ENCODE data around the gene NUBP2.

NUBP2 gene

DNA sequence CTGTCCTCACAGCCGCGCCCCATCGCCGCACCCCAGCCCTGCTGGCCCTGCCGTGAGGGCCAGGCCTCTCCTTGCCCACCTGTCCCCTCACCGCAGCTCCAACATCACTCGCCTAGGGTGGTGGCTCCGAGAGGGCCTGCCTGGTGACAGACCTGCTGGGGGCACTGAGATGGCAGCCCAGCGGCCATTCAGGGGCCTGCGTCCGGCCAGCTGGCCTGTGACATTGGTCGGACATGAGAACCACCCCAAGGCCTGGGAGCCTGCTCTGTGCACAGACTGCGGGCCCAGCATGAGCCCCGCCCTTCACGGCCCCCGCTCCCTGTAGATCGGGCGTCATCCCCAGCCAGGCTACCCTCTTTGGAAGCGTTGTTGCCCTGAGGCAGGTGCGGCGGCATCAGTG is 23.2 kb upstream of the NUBP2 start:
- DNase-seq = no peak

DNA sequence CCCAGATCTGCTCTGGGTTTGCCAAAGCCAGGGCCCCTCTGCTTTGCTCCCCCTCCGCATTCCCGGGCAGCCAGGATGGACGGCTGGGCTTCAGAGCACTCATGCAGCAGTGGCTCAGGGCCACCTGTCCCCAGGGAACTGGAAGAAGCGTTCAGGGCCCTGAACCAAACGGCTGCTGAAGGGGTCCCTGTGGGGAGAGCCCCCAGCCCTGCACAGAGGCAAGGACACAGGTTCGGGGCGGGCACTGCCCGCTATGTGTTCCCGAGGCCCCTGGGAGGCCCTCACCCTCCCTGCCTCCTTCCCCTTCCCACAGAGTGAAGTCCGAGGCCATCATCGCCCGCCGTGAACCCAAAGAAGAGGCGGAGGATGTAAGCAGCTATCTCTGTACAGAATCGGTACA is 21.8 kb upstream of the NUBP2 start:
- no peak for DNase-seq

DNA sequence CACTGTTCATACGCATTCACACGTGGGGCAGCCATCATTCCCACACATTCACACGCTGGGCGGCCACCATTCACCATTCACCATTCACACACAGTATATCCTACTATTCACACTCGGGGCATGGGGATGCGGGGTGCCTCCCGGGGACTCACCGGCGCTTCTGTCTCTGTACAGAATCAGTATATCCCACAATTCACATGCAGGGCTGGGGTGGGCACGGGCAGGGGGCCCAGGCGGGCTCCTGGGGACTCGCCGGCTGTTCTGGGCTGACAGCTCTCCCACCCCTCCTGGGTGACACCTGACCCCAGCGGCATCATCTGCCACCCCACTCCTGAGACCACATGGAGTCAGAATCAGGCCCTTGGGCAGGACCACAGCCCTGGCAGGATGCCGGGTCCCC is 21.0 kb upstream of the NUBP2 start:
- no peak for DNase-seq

DNA sequence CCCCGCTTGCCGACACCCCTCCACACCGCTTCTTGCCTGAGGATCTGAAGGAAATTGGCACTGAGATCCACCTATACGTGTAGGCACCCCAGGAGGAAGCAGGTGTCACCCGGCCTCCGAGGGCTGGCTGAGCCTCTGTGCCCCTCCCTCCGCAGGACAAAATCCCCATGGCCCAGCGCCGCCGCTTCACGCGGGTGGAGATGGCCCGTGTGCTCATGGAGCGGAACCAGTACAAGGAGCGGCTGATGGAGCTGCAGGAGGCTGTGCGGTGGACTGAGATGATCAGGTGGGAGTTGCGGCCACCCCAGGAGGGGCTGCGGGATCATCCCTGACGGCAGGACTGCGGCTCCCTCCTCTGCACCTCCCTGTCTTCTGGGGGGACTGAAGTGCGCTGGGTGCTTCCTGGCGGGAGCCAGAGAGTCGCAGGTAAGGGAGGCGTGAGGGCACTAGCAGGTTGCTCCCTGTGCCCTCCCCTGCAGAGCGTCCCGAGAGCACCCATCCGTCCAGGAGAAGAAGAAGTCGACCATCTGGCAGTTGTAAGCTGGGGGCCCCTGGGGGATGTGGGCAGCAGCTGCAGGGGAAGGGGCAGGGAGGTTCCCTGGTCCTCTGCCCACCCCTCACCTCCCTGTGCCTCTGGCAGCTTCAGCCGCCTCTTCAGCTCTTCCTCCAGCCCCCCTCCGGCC is 20.4 kb upstream of the NUBP2 start:
- DNase-seq = no peak

DNA sequence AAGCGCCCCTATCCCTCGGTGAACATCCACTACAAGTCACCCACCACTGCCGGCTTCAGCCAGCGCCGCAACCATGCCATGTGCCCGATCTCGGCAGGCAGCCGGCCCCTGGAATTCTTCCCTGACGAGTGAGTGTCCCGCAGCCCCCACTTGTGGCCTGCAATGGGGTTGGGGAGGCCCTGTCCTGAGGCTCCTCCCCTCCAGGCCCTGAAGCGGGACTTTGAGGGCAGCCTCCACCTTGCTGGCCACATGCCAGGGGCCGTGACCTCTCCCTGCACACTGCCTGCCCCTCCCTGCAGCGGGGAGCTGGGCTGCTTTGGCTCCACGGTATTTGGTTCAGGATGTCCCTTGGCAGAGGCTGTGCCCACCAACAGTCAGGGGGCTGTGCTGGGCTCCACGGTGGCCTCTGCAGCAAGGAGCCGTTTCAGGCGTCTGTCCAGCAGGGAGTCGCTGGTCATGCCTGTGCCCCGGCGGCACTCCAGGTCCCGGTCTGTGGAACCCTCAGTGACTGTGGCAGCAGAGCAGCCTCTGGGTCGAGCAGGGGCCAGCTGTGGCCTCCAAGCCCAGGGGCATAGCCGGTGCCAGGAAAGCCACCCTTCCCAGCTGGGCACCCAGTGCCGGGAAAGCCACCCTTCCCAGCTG is 19.8 kb upstream of the NUBP2 start:
- no peak for DNase-seq

DNA sequence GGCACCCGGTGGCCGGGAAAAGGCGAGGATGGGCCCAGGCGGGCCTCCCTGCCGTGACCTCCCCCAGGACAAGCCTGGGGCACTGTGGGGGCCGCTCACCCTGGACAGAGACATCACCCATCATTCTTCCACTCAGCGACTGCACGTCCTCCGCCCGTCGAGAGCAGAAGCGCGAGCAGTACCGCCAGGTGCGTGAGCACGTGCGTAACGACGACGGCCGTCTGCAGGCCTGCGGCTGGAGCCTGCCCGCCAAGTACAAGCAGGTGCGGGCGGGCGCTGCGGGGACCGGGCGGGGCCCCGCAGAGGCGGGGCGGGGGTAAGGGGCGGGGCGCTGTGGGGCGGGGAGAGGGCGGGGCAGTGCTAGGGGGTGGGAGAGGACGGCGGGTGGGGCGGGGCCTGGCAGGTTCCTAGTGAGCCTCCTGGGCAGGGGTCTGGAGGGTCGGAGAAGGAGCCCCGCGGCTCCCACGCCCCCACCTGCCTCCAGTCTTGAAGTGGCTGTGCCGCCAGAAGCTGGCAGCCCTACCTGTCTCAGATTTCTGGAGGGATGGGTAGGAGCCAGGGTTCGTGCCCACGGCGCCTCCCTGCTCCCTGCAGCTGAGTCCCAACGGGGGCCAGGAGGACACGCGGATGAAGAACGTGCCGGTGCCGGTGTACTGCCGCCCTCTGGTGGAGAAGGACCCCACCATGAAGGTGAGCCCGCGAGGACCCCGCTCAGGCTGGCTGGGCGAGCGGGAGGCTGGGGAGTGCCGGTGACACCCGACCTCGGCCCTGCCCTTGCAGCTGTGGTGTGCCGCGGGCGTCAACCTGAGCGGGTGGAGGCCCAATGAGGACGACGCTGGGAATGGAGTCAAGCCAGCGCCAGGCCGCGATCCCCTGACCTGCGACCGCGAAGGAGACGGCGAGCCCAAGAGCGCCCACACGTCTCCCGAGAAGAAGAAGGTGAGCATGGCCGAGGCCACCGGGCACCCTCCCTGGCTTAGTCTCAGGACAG is 18.9 kb upstream of the NUBP2 start:
- DNase-seq = no peak

DNA sequence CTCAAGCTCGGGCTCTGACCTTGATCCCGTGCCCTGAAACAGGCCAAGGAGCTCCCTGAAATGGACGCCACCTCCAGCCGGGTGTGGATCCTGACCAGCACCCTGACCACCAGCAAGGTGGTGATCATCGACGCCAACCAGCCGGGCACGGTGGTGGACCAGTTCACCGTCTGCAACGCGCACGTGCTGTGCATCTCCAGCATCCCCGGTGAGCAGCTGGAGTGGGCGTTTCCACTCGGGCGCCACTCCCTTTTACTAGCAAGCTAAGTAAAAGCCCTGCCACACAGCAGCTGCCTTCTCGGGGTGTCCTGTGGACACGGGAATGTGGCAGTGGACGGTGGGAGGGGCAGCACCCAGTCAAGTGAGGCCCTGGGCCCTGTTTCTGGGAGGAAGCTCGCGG is 17.8 kb upstream of the NUBP2 start:
- DNase-seq = no peak

DNA sequence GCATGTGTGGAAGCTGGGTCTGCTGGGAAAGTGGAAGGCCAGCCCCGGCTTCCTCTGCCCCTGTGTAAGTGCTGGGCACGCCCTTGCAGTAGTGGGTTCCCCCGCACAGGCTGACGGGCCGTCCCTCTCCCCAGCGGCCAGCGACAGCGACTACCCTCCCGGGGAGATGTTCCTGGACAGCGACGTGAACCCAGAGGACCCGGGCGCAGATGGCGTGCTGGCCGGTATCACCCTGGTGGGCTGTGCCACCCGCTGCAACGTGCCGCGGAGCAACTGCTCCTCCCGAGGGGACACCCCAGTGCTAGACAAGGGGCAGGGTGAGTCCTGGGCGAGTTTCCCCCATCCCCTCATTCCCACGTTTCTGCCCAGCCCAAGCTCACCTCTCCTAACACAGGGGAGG is 16.9 kb upstream of the NUBP2 start:
- no peak for DNase-seq

DNA sequence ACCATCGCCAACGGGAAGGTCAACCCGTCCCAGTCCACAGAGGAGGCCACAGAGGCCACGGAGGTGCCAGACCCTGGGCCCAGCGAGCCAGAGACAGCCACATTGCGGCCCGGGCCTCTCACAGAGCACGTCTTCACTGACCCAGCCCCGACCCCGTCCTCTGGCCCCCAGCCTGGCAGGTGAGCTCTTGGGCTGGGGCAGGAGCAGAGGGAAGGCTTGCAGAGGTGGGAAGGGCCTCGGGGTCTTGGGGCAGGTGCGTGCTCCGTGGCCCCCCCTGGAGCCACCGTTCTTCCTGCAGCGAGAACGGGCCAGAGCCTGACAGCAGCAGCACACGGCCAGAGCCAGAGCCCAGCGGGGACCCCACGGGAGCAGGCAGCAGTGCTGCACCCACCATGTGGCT is 16.5 kb upstream of the NUBP2 start:
- DNase-seq = no peak

DNA sequence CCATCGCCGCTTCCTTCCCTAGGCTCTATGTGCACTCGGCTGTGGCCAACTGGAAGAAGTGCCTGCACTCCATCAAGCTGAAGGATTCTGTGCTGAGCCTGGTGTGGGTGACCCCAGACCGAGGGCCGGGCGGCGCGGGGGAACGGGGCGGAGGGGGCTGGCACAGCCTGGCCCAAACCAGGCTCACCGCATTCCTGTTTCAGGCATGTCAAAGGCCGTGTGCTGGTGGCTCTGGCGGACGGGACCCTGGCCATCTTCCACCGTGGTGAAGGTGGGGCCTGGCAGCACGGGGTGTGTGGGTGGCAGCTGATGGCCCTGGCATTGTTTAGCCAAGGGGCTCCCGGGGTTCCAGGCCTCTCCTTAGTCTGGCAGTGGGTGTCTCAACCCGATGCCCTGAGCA is 16.1 kb upstream of the NUBP2 start:
- DNase-seq = no peak

DNA sequence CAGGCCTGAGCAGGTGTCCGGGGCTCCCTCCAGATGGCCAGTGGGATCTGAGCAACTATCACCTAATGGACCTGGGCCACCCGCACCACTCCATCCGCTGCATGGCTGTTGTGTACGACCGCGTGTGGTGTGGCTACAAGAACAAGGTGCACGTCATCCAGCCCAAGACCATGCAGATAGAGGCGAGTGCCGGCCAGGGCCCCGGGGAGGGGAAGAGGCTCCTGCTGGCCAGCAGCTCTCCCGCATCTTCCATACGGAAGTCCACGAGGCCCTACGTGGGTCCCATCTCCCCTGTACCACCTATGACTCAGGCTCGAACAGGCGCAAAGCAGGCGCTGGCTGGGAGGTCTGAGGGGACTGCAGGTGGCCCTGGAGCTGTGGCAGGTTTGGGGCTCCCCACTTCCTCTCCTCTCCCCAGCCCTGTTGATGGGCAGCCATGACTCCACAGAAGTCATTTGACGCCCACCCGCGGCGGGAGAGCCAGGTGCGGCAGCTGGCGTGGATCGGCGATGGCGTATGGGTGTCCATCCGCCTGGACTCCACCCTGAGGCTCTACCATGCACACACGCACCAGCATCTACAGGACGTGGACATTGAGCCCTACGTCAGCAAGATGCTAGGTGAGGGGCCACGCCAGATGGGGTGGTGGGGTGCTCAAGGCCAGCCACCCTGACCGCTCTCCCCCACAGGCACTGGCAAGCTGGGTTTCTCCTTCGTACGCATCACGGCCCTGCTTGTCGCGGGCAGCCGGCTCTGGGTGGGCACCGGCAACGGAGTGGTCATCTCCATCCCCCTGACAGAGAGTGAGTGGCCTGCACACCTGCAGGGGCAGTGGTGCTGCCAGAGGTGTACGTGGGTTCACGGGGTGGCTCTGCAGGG is 15.4 kb upstream of the NUBP2 start:
- DNase-seq = no peak

DNA sequence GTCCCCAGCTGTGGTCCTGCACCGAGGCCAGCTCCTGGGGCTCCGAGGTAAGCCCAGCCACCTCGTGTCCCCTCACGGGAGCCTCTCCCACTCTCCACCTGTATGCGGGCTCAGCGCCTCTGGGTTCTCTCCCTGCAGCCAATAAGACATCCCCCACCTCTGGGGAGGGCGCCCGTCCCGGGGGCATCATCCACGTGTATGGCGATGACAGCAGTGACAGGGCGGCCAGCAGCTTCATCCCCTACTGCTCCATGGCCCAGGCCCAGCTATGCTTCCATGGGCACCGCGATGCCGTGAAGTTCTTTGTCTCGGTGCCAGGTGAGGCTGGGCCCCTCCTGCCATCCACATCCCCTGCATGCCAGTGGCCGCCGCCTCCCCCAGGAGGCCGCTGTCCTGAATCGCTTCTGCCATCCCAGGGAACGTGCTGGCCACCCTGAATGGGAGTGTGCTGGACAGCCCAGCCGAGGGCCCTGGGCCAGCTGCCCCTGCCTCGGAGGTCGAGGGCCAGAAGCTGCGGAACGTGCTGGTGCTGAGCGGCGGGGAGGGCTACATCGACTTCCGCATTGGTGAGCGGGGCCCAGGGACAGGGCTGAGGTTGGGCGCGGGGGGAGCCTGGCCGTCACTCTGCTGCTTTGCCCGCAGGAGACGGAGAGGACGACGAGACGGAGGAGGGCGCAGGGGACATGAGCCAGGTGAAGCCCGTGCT is 14.5 kb upstream of the NUBP2 start:
- no peak for DNase-seq

DNA sequence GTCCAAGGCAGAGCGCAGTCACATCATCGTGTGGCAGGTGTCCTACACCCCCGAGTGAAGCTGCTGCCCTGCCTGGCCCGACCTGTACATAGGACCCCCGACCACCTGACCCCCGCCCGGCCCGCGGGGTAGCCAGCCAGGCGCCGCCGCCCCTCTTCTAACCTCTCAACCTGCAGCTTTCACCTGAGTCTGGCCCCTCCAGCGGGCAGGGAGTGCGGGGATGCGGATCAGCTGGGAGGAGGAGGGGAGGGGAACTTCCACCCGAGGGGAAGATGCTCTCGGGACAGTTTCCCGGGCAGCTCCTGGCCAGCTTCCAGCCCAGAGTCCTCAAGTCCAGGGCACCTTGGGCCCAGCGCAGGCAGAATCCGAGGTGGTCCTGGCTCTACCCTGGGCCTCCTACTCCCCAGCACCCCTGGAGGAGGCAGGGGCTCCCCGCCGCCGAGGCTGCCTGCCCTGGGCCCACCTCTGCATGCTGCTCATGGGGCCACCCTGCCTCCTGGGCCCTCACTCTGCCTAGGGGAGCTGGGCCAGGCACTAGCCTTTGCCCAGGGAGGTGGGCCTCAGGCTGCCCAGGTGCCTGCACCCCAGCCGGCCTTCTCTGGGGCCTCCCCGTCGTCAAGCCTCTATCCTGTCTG is 13.9 kb upstream of the NUBP2 start:
- no peak for DNase-seq

DNA sequence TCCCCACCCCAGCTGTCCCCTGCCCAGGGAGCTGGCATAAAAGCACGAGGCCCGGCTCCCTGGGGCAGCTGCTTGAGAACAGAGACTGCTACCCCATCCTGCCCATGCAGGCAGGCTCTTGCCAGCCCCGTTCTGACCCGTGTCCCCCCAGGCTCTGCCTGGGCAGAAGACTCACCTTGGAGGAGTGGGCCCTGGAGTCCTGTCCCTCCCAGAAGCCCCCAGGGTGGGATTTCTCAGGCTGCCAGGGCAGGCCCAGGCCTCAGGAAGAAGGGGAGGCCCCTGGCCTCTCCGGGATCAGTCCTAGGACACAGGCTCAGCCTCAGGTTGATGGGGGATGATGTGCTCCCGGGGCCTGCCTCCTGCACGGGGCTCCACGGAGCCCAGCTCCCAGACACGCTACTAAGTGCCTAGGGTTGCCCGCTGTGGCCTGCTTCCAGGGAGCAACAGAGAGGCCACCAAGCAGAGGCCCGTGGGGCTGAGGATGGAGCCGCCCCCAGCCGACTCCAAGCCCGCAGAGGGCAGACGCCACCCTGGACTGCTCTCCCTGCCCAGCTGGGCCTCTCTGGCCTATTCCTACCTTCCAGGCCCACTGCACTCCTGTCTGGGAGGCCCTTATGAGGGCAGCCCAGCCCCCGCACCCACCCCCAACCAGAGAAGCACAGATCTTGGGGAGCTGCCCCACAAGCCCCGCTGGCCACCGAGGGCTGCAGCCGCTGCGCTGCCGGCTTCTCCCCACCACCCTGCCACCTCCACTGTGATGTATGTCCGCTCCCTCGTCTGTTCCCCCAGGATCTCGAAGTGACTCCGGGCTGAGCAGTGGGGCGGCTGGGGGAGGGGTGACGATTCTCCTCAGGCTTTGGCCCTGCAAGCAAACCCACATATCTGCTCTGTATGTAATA is 13.1 kb upstream of the NUBP2 start:
- no peak for DNase-seq

DNA sequence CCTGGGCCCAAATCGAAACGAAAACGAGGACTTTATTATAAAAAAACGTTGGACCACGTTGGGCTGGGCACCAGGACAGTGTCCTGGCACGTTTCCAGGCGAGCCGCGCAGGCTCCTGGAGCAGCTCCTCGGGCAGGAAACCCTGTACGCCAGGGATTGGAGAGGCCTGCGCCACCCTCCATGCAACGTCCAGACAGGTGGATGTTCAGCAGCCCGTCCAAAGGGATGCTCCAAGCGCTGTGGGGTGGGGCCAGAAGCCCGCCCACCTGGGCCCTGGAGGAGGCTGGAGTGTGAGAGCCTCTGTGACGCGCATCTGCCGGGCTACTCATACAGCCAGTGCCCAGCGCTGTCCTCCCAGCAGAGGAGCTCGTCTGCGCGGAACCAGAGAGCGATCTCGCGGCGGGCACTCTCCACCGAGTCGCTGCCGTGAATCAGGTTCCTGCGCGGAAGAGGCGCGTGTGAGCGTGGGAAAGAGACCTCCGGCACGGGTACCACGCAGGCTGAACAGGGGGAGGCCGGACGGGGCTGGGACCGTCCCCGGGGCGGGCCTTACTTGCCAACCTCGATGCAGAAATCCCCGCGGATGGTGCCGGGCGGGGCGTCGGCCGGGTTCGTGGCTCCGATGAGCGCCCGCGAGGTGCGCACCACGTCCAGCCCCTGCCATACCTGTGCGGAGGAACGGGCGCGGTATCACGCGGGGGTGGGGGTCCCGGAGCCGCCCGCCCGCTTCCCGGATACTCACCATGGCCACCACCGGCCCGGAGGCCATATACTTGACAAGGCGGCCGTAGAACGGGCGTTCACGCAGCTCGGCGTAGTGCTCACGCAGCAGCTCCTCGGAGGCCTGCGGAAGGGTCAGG is 12.2 kb upstream of the NUBP2 start:
- DNase-seq = no peak

DNA sequence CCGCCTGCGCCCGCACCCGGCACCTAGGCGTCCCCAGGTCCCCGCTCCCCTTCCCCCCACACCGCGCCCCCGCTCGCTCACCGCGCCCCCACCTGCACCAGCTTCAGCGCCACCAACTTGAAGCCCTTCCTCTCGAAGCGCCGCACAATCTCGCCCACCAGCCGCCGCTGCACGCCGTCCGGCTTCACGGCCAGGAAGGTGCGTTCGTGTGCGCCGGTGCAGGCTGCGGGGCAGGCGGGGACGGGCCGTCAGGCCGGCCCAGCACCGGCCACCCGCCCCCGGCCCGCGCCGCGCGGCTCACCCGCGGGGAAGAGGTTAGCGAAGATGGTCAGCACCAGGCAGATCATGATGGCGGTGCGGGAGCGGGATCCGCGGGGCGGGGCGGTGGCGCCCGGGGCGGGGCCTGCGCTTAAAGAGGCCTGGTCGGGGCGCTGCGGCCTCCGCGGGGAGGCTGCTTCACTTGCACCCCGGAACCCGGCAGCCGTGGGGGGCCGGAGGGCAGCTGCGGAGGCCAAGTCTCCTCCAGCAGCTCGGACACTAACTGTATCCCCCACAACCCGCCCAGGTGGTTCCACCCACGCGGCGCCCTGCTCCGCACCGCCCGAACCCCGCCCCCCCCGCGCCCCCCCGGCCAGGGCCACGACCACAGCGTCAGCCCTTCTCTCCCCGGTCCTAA is 11.4 kb upstream of the NUBP2 start, which contains the start of gene NME3:
Gene NME3, minus strand, starts transcription at position 356 of the 676 bp plus-strand sequence. Its CDS starts 9 bp downstream, at position 347.
- no peak for DNase-seq

DNA sequence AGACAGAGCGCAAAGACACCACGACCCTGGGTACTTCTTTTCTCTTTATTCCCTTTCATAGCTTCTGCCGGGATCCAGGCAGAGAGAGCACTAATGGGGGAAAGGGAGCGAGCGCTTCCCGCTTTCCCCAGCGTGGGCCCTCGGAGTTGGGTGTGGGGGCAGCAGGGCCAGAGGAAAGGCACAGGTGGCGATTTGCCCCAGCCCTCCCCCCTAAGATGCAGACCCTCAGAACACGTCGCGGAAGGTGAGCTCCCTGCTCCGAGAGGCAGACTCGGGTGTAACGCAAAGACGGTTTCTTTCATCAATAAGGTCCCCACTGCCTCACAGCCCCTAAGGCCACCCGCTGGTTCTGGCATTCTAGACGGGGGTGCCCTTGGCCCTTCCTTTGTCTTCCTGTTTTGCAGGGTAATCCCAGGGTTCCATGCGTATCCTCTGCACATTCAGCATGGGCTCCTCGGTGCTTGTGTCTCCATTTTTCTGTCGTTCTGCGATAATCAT is 10.8 kb upstream of the NUBP2 start:
- DNase-seq = no peak

DNA sequence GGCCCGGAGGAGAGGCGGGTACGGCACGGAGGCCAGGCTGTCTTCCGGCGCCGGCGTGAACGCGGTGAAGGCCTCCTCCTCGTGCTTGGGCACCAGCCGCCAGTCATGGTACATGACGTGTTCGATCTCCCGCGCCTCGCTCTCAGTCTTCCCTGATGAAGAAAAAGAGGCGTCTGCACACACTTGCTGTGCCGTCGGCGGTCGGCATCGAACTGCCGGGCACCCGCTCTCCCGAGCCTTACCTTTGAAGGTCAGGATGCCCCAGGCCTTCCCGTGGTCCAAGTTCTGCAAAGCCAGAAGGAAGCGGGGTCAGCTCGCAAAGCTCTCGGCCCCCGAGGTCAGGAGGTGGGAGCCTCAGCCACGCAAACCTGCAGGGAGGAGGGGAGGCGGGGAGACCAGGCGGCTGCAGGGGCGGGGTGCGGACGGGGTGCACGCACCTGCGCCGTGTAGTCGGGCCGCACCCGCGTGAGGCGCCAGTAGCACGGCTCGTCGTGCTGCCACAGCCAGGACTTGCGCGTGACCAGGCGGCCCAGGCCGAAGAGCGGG is 10.3 kb upstream of the NUBP2 start, which contains the start of gene EME2:
Gene EME2, plus strand, starts transcription at position 449 of the 546 bp plus-strand sequence. CDS start 418 bp downstream, outside the sequence.
- DNase-seq = no peak

All from SIG-M5 (cell line).